ENCODE results near the gene KTI12.
"Not testable (repeated sequence)": the region's sequence is repeated elsewhere in the genome, so short reads cannot be mapped to it uniquely, and the experiment has no call there.

KTI12 gene, protein sequence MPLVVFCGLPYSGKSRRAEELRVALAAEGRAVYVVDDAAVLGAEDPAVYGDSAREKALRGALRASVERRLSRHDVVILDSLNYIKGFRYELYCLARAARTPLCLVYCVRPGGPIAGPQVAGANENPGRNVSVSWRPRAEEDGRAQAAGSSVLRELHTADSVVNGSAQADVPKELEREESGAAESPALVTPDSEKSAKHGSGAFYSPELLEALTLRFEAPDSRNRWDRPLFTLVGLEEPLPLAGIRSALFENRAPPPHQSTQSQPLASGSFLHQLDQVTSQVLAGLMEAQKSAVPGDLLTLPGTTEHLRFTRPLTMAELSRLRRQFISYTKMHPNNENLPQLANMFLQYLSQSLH

DNA sequence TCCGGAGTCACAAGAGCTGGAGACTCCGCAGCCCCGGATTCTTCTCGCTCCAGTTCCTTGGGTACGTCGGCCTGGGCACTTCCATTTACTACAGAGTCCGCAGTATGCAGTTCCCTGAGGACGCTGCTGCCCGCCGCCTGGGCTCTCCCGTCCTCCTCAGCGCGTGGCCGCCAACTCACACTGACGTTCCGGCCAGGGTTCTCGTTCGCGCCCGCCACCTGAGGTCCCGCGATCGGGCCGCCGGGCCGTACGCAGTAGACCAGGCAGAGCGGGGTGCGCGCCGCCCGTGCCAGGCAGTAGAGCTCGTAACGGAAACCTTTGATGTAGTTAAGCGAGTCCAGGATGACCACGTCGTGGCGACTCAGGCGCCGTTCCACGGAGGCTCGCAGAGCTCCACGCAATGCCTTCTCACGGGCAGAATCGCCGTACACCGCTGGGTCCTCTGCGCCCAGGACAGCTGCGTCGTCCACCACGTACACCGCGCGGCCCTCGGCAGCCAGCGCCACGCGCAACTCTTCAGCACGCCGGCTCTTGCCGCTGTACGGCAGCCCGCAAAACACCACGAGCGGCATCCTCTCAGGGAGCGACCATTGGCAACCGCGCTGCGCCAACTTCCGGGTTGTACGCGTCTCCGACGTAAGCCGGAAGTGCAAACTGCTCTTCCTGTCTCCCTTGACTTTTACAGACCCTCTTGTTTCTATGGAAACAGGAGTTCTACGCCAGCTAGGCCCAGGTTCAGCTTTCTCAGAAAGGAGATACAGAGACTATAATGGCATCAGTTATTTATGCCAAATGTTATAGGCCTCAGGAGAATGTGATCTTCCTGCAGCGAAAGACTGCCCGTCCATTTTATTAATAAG, at the start of gene KTI12:
Gene KTI12 (minus strand): TSS at position 621 of the 860 bp plus-strand sequence. CDS start 49 bp downstream, at position 572.
- DNase-seq = peak; percentile 87

DNA sequence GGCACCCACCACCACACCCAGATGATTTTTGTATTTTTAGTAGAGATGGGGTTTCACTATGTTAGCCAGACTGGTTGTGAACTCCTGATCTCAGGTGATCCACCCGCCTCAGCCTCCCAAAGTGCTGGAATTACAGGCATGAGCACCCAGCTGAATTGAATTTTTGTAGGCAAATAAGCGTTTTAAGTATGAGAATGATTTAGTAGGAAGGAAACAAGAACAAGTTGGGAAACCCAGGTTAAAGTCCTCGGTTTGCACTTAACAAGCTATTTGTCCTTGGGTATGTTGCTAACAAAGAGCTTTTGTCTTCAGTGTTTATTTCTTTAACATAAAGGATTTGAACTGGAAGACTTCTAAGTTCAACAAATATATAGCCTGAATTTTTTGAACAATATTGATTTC, 46.4 kb upstream of the KTI12 start:
- DNase-seq = no peak

DNA sequence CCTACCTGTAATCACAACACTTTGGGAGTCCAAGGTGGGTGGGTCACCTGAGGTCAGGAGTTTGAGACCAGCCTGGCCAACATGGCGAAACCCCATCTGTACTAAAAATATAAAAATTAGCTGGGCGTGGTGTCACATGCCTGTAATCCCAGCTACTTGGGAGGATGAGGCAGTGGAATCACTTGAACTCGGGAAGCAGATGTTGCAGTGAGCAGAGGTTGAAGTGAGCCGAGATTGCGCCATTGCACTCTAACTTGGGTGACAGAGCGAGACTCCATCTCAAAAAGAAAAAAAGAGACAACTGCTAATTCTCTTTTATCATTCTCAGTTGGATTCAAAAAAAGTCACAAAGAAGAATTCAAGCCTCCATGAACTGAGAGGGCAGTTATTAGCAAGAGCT, 43.7 kb upstream of the KTI12 start:
- DNase-seq = not testable (repeated sequence)

DNA sequence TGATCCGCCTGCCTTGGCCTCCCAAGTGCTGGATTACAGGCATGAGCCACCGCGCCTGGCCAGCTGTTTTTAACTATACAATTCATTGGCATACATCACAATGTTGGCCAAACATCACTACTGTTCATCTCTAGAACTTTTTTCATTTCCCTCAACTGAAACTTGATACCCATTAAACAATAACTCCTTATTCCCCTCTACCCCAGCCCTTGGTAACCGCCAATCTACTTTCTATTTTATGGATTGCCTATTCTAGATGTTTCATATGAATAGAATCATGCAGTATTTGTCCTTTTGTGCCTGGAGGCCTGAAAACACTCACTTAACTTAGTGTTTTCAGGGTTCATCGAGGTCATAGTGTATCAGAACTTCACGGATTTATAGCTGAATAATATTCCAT, 38.7 kb upstream of the KTI12 start:
- DNase-seq = no peak

DNA sequence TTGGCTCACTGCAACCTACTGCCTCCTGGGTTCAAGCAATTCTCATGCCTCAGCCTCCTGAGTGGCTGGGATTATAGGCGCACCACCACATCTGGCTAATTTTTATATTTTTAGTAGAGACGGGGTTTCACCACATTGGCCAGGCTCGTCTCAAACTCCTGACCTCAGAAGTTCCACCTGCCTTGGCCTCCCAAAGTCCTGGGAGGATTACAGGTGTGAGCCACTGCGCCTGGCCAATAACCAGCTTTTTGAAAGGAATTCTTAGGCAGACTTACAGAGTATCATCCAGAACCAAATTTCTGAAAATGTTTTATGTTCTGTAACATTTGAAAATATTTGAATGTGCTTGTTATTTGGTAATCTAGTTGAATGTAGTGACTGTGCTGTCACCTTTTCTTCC, 37.1 kb upstream of the KTI12 start:
- no peak for DNase-seq

DNA sequence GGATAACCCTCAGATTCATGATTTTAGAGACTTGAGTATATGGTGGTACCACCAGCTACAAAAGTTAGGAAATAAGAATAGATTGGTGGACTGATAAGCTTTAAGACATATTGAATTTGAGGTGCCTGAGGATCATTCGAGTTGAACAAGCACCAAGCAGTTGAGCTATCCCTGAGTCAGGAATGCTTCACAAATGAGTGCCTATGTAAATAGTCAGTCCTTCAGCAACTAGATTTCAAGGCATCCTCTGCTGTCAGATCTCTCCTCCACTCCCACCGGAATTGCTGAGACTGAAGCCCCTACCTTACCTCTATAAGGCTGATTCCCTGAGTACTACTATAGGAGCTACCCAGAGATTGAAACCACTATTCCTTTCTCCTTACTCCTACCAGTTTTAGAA, 29.6 kb upstream of the KTI12 start:
- DNase-seq = no peak

DNA sequence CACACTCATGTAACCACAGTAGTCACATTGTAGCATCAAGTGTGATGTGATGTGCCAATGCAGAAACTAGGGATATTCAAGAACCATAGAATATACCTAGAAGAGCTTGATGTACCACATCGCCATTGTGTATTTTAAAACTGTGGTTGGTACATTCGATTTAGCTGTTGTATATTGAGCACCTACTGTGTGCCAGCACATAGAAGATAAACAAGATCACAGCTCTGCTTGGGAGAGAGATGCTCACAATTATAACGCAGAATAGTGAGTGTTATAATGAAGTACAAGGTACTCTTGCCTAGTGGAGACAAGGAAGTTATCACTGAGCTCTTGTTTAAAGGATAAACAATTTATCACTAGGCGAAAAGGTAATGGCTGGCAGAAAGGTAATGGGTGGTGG, 27.2 kb upstream of the KTI12 start:
- DNase-seq = no peak

DNA sequence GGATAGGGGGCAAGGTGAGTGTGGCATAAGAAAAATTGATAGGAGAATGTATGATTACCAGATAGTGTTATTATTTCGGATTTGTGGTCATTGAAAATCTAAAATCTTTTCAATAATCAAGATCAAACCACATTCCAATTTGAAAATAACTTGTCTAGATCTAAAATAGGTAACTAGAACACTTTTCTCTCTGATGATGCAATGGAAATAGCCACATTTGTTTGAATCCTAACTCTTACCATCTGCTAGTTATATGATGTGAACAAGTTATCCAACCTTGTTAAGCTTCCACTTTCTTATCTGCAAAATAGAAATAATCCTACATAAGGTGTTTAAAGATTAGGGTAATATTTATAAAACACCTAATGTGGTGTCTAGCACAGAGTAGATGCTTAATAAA, 26.3 kb upstream of the KTI12 start:
- no peak for DNase-seq

DNA sequence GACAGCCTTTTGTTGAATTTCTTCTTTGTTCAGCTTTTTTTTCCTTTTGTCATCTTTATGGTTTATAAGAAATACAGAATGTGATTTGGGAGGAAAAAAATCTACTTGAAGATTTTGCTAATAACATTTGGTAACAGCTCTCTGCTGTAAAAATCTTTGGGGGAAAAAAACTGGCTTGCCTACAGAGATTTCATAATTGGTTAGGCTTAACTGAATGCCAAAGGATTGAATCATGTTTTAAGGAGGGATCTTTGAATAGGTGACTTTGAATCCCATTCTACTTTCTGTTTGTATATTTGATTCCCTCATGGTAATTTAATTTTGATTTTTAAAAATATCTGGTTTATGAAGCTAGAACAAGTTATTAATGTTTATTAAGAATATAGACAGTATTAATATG, 25.7 kb upstream of the KTI12 start:
- DNase-seq = no peak

DNA sequence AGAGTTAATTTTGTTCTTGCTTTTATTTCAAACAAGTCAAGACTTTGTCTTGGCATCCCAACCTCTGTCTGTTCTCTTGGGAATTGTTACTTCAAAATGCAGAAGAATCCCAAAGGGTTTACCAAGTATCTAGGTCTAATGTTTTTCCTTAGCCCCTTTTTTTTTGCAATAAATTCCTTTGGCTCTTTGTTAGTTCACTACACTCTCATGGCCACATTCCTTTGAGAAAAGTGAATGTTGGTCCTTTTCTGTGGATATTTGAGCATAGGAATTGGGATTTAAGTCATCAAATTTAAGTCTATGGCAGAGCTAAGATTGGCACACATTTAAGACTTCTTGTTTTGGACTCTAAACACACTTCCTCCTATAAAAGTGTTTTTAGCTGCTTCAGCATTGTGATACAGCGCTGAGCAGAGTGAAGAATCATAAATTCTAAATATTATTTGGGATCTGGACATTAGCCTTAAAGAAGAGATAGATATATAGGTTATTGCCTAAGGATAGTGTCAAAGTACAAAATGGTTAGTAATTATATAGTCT, 24.3 kb upstream of the KTI12 start:
- DNase-seq = no peak

DNA sequence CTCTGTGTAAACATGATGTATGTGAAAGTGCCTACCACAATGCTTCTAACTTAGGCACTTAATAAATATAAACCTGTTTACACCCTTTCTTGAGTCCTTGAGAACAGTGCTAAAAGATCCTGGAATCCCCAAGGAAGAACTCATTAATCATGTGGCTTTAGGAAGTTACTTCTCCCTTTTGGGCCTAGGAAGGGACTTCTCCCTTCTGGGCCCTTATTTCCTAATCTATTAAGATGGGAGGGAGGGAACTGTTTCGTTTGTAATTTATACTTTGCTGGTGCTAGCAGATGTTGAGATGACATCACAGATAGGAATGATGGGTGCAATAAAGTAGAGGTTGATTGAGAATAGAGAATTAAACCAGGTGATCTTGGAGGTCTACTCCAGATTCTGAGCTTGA, 23.6 kb upstream of the KTI12 start:
- DNase-seq = no peak

DNA sequence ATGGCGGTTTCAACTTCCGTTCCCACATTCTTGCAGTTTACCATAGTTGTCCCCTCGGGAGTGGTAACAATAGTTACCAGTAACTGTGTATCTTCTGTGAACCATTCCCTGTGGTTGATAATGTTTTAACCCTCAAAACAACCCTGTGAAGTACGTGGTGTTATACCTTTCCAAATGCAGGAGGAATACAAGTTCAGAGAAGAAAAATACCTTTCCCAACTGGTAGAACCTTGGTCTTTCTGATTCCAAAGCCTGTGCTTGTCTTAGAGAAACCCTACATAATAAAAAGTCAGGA, 23.3 kb upstream of the KTI12 start:
- DNase-seq = no peak

DNA sequence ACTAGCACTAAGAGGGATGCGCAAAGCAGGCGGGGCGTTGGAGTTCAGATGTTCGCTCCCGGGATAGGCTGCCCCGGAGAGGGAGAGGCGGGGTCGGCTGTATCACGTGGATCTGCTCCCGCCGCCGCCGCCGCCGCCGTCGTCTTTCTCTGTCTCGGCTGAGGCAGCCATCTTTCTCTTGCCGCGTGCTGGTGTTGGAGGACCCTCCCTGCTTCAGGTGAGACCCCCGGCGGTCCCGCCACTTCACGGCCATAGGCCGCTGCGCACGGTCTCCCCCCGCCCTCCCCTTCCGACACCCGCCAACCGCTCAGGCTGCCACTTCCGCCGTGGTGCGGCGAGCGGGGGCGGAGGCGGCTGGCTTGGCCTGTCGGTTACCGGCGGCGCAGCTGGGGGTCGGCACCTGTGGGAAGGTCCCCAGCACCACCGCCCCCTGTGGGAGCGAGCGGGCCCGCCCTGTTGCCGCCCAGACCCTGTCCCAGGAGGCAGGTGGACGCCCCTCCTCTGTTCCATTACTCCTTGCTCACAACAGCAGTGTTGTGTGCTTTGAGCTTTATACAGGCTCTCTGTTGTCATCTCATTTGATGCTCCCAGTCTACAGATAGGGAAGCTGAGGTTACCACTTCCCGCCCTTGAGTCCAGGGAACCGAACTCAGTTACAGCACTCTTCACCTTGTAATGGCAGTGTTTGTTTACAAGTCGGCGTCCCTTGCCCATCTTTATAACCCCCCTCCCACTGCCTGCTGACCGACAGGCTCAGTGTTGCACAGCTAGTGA, 22.7 kb upstream of the KTI12 start, which contains the start of gene BTF3L4:
Gene BTF3L4 (plus strand): TSS at position 133 of the 774 bp plus-strand sequence. CDS start 3,553 bp downstream, outside the sequence.
- peak; percentile 95 for DNase-seq

DNA sequence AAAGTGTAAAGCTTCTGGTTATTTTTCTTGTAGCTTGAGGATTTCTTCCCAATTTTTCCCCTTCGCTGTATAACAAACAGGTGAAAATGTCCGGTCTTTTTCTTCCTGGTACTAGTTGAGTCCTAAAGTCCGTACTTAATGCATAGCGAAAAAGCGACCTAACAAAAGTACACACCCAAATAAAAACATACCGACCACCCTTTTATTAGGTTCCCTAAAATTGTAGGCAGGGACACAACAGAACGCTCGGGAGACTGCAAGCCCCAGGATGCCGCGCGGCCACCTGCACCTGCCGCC, 22.2 kb upstream of the KTI12 start:
- no peak for DNase-seq

DNA sequence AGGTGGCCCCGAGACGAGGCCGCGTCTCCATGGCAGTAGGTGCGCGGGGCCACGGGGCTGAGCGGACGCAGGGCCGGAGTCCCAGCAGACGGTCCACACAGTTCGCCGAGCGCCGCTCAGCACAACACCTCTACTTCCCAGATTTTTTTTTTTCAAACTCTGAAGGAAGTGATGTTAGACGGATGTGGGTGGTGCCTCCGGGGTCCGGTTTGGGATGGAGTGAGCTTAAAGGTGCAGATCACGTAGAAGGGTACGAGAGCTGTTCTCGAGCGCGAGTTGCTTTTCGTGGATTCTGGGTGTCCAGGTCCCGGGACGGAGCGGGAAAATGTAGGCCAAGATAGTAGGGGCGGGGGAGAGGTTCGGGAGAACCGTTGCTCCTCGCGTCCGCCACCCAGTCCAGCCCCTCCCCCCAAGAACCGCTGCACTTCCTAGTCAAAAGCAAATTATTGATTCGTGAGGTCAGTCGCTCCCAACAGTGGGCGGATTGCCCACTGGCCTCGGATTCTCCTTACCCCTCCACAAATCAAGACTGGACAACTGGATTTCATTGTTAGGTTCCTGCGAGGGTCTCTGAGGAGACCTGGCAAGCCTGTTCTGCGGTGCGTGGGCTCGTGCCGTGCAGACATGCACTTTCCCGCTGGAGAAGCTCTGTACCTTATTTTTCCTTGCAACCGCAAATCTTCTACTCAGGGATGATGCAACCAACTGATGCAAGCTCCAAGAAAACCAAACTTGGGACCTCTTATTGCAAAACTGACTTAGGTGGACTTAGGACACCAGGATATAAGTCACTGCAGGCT, 21.7 kb upstream of the KTI12 start, which contains the start of gene TXNDC12:
Gene TXNDC12 (minus strand): TSS at position 126 of the 800 bp plus-strand sequence. CDS start 95 bp downstream, at position 31.
- DNase-seq = peak; percentile 74

DNA sequence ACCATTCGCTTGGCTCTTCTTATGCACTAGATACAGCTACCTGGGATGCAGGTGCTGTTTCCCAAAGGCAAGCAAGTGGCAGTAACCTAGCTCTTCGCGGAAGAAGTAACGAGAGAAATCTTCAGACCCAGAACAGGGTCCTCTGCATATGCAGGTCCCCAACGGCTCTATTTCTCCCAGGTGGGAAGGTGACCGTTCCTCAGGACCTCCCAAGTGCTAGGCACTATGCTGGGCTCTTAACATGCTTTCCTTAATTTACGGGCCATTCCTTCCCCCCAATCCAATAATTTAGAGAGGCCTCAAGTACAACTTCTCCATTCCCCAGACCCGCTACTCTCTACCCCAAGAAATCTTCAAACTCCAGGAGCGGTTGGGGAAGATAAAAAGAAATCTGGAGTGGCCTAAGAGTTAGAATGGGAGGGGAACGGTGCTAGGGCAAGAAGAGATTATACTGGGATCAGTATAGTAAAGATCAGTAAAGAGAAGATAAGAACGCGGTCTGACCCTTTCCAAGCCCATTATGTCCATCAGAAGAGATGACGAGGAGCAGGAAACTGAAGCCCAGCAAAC, 21.0 kb upstream of the KTI12 start:
- no peak for DNase-seq

DNA sequence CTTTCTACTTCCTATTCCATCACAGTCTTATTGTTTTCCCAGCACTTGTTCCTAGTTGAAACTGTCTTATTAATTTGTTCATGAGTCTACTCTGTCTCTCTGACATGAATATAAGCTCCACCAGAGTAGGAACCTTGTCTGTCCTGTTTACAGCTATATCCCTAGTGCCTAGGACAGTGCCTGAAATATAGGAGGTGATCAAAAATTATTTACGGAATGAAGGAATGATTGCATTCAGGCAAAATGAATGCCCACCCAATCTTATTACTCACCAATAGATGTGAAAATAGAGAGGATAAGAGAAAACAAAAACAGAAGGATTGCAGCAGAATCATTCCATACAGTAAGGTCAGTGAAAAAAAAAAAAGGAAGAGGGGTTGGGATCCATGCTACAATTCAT, 20.3 kb upstream of the KTI12 start:
- no peak for DNase-seq

DNA sequence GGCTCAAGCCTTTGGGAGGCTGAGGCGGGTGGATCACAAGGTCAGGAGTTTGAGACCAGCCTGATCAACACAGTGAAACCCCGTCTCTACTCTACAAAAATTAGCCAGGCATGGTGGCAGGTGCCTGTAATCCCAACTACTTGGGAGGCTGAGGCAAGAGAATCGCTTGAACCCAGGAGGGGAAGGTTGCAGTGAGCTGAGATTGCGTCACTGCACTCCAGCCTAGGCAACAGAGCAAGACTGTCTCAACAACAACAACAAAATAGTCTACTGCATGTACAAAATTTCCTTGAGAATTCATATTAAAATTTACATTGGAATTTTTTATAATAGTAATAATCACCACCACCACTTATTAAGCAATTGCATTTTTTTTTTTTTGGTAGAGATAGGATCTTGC, 15.7 kb upstream of the KTI12 start:
- not testable (repeated sequence) for DNase-seq

DNA sequence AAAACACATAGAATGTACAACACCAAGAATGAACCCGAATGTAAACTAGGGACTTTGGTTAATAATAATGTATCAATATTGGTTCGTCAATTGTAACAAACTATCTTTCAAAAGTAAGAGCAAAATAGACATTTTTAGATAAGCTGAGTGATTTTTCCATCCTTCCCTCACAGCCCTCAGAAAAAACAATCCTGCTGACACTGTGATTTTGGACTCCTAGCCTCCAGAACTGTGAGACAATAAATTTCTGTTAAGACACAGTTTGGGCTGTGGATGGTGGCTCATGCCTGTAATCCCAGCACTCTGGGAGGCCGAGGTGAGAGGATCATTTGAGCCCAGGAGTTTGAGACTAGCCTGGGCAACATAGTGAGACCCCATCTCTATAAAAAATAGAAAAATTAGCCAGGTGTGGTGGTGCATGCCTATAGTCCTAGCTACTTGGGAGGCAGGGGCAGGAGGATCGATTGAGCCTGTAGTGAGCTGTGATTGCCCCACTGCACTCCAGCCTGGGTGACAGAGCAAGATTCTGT, 12.1 kb upstream of the KTI12 start:
- DNase-seq = not testable (repeated sequence)

DNA sequence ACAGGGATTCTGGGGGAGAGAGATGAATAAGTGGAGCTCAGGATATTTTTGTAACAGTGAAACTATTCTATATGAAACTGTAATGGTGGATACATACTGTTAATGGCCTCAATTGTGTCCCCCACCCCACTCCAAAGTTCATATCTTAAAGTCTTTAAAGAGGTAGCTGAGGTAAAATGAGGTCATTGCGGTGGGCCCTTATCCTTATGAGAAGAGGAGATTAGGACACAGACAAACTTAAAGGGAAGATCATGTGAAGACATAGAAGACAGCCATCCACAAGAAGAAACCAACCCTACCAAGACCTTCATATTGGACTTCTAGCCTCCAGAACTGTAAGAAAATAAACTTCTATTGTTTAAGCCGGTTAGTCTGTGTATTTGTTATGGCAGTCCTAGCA, 11.6 kb upstream of the KTI12 start:
- no peak for DNase-seq

DNA sequence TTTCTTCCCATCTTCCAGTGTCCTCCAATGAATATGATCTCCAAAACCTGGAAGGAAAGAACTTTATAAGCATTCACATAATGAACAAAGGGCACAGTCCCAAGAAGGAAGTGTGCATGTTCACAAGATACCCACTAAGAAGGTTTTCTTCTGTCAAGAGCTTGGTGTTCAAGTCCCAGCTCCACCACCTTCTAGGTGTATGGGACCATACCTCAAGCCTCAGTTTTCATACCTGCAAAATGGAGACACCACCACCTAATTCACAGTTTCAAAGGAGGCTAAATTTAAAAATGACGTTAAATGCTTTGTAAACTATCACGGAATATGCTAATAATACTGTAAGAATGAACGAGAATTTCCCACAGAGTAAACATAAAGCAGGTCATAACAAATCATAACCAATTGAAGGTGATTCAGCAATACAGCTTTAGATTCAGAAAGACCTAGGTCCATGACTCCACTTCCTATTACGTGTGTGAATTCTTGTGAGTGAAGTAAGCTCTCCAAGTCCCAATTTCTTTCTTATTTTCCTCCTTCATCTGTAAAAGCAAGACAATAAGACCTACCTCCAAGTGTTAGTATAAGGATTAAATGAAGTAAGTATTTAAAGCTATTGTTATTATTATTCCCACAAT, 8.1 kb upstream of the KTI12 start:
- no peak for DNase-seq
